Measurements from ENCODE around the gene RSRC1.
"Not testable (repeated sequence)": the region's sequence is repeated elsewhere in the genome, so short reads cannot be mapped to it uniquely, and the experiment has no call there.

Gene RSRC1

GRCh38 chr3:158479051-158479450, 369.2 kb downstream of the RSRC1 start:
- DNase-seq, result no peak

- no peak for DNase-seq
Observed at GRCh38 chr3:158483701-158484235, 373.9 kb downstream of the RSRC1 start.

DNA sequence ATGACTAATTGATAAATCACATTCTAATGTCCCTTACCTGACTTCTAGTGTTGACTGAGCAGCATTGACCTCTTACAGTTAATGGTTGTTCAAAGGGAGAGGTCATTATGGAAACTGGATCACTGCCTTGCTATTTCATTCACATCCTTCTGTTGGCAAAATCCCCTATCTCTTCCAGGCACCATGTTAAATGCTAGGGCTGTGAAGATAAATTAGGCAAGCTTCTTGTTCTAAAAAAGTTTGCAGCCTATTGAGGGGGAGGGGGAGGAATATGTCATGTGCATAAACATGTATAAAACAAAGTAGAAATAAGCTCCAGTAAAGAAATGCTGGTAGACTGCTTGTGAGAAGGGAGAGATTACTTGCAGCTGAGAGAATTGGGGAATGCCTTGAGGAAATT, 376.3 kb downstream of the RSRC1 start:
- no peak for DNase-seq

DNA sequence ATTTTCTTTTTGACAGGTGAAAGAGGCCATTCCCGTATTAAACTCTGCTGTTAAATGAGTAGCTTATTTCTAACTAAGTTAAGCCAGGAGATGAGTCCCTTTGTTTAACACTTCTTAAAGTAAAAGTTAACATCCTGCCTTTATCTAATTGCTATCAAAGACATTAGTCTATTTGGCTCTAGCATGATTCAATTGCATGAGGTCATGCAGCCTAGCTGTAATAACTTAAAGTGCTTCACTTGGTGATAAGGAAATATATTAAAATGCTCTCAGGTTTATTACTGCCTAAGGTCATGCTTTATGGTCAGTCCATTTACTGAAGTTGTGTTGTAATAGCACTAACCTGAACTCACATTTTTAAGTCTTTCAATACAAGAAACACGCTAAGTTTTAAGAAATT, 378.8 kb downstream of the RSRC1 start:
- no peak for DNase-seq

GRCh38 chr3:158489181-158489580, 379.3 kb downstream of the RSRC1 start:
- DNase-seq, result no peak

DNA sequence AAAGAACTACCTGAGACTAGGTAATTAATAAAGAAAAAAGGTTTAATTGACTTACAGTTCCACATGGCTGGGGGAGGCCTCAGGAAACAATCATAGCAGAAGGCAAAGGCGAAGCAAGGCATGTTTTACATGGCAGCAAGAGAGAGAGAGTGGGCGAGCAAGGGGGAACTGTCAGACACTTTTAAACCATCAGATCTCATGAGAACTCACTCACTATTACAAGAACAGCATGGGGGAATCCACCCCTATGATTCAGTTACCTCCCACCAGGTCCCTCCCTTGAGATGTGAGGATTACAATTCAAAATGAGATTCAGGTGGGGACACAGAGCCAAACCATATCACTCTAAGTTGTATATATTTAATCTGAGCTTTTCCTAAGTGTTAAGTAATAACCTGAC, 382.1 kb downstream of the RSRC1 start:
- DNase-seq, result no peak

- DNase-seq, result no peak
Observed at GRCh38 chr3:158492685-158493084, 382.8 kb downstream of the RSRC1 start.

GRCh38 chr3:158493931-158494330, 384.0 kb downstream of the RSRC1 start:
- no peak for DNase-seq

GRCh38 chr3:158494673-158495072, 384.8 kb downstream of the RSRC1 start:
- DNase-seq, result no peak

DNA sequence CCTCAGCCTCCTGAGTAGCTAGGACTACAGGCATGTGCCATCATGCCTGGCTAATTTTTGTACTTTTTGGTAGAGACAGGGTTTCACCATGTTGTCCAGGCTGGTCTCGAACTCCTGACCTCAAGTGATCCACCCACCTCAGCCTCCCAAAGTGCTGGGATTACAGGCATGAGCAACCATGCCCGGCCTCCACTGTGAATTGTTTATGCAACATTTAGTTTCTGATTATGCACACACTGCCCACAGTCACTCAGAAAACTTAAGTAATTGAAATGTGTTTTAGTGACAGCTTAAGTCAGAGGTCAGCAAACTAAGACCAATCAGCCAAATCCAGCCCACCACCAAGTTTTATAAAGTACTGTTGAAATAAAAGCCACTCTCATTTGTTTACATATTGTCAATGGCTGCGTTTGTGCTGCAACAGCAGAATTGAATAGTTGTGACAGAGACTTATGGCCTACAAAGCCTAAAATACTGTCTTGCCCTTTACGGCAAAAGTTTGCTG, 385.6 kb downstream of the RSRC1 start:
- not testable (repeated sequence) for DNase-seq

- no peak for DNase-seq
Observed at GRCh38 chr3:158505117-158505516, 395.2 kb downstream of the RSRC1 start.

DNA sequence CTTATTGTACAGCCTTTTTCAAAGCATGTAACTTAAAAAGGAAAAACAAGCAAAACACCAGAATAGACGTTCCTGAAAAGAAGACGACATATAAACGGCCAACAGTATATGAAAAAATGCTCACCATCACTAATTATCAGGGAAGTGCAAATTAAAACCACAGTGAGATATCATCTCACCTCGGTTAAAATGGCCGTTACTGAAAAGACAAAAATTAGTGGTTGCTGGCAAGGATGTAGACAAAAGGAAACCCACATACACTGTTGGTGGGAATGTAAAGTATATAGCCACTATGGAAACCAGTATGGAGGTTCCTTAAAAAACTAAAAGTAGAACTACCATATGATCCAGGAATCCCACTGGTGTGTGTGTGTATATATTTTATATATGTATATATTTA, 396.6 kb downstream of the RSRC1 start:
- DNase-seq, result no peak

DNA sequence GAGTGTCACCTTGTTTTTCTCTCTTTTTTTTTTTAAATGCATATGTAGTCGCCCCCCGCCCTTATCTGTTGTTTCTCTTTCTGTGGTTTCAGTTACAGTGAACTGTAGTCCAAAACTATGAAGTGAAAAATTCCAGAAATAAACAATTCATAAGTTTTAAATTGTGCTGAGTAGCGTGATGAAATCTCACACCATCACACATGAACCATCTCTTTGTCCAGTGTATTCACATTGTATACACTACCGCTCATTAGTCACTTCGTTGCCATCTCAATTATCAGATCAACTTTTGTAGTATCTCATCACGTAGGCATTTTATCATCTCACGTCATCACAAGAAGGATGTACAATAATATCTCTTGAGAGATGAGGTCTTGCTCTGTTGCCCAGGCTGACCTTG, 398.6 kb downstream of the RSRC1 start:
- DNase-seq, result no peak

- no peak for DNase-seq
Observed at GRCh38 chr3:158509891-158510290, 400.0 kb downstream of the RSRC1 start.

DNA sequence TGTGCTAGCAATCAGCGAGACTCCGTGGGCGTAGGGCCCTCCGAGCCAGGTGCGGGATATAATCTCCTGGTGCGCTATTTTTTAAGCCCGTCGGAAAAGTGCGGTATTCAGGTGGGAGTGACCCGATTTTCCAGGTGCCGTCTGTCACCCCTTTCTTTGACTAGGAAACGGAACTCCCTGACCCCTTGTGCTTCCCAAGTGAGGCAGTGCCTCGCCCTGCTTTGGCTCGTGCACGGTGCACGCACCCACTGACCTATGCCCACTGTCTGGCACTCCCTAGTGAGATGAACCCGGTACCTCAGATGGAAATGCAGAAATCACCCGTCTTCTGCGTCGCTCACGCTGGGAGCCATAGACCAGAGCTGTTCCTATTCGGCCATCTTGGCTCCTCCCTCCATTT, 406.8 kb downstream of the RSRC1 start:
- DNase-seq, result not testable (repeated sequence)

- no peak for DNase-seq
Observed at GRCh38 chr3:158519776-158520175, 409.9 kb downstream of the RSRC1 start.

GRCh38 chr3:158520433-158520832, 410.5 kb downstream of the RSRC1 start:
- DNase-seq, result no peak

DNA sequence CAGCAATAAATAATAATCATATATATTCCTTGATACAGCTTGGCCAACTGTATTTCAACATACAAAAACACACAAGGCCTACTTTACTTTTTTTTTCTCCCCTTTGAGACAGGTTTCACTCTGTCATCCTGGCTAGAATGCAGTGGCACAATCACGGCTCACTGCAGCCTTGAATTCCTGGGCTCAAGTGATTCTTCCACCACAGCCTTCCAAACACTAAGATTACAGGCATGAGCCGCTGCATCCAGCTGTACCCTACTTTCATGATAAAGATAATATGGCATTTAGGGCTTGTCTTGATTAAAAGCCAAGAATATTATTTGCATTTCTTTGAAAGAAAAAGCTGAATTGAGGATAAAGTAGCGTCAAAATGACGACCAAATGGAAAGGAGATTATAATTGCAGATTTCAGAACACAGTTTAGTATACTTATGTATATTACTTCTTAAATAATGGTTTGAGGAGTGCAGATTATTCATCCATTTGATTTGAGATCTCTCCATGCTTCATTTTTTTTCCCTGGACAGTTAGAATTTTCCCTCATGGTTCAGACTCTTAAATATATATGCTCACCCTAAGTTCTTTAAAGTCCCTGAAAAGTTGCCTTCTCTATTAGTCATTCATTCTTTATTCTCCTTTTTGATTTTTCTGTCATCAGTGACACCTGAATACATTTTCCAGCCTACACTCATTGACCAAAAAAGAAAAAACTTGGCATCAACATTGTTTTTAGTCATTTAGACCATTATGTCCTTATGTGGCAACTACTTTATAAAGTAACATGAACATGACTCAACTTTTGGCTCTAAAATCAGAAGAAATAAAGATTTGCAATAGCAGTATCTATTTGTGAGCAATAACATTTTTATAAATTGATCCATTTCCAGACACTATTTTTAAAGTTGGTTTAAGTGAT, 412.6 kb downstream of the RSRC1 start:
- no peak for DNase-seq

DNA sequence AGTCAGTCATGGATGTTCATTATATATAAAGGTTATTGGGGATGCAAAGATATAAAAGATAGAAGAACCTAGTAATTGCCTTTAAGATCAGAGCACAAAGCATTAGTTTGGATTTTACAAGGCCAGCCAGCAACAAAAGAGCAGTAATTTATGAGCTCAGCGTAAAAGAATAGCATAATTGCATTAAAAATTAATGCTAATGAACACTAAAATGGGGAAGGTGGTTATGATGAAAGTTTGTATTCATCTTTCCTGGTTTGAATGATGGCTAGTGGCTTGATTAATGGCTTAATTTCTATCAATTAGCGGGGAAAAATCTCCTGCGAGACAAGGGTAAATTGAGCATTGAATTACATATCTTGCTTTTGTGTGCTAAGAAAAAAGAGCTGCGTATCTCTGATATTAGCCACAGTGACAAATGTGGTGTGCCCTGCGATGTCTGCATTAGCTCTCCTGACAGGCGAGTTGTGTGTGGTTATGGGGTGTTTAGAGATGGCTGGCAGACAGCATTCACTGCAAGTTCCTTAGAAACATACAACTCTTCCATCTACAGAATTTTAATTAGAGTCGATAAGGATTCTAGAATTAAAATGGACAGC, 418.3 kb downstream of the RSRC1 start:
- DNase-seq, result no peak

DNA sequence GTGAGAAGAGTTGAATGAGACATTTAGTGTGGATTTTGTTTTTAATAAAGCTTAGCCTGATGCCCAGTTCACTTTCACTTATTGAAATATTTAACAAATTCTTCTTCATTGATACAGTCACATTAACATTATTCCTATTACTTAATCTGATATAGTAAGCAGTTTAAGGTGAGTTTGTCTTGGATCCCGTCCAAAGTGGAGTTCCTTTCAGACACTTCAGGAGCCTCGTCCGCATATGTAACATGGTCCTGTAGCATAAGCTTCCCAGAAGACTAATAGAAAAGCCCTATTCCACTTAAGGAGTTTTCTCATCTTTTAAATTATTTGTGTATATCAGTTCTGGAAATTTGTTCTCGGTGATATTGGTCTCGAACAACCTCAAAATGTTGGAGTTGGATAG, 421.4 kb downstream of the RSRC1 start:
- DNase-seq, result no peak

DNA sequence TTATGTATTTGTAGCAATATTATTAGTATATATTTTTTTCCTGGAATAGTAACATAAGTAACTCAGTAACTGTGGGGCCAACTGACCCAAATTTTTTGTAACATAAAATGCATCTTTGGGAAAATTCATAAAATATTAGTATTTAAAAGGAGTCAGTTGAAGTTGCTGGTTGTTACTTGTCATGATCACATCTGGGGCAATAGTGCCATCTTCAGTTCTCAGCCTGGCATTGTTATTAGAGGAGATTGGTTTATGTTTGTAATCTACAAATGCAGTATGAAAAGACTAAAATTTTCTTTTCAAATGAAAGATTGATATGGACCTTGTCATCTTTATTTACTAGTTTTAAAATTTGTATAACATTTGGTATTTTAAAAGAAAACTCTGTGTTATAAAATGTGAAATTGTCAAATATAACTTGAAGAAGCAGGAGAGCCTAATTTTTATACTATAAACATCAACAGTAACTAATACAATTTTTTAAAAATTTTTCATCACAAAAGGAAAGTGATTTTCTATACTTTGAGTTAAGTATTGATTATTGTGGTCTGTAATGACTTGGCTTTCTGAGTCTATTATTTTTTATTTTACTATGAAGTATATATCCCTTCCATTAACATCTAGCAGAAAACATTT, 422.3 kb downstream of the RSRC1 start:
- DNase-seq, result peak; percentile 29

DNA sequence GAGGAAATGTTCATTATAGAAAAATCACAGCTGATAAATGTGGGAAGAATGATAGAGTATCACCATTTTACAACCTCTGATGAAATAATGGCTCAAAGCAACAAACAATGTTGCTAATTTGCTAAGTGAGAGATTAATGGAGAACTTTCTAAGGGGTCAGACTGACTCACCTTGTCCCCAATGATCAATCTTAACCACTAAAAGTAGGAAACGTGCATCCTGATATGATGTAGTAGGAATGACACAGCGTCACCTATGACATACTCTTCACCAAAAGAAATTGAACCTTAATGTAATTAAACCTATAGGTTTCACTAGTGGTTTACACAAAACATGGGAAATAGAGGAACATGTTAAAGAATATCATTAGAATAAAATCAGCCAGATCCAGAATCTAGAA, 426.0 kb downstream of the RSRC1 start:
- no peak for DNase-seq

DNA sequence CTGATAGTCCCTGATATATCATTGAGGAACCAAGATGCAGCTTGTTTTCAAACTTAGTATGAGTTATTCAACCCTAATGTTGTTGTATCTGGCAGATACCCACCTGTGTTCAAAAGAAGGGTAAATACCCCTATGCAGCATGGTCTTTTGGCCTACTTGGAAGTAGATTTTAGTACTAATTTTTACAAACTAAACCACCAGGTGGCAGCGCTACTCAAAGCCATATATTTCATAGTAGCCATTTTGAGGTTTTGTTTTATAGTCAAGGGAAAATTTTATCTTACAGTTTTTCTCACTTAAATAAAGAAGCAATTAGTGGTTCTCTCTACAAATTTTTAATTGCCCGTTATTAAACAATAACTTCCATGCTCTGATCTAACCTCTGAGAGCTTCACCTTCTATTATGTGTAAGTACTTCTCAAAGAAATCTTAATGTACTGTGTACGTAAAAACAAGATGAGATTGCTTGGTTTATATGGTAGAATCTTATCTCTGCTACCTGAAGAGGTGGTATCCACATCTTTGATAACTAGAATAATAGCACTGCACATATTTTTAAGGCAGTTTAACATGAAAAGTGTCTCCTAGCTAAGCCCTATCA, 429.6 kb downstream of the RSRC1 start:
- DNase-seq, result peak; percentile 56
